Psoas muscle (tissue), 8 donors: ENCODE measurements around the gene SNX32. TPM values are rescaled to one million over a fixed set of nuclear protein-coding genes. Genes with fewer than 3 reads are reported as not detected.

Experiments
- ATAC-seq, 4 donors: fragments of 200-7000 bp; cut with Tn5 transposase; one replicate each; pipeline ENCODE4 v1.9.1; 2020; ENCODE audit warnings: moderate library complexity in 3 of 4, mild to moderate bottlenecking in 2 of 4
- DNase-seq, 2 donors: peaks; one replicate each; pipeline ENCODE4 v3.0.0-alpha.2; 2020
- H3K27ac ChIP-seq: fragments of 200-600 bp; one replicate; pipeline ENCODE4 v1.8.0; 2022
- H3K27me3 ChIP-seq, 3 donors: fragments of 200-600 bp in 1 of 3; one replicate each; pipeline versions ENCODE4 v1.6.1 to v1.8.0; 2013 to 2022; ENCODE audit warnings: low read length in 2 of 3, mild to moderate bottlenecking in 2 of 3, moderate library complexity in 1 of 3; ENCODE audit not compliant: insufficient read depth in 3 of 3
- H3K36me3 ChIP-seq, 2 donors: fragments of 200-600 bp in 1 of 2; one replicate each; pipeline versions ENCODE4 v1.6.1 to v1.8.0; 2013 to 2022; ENCODE audit warnings: low read depth in 1 of 2, mild to moderate bottlenecking in 1 of 2, moderate library complexity in 1 of 2; ENCODE audit not compliant: insufficient read depth in 1 of 2
- H3K4me1 ChIP-seq: fragments of 200-600 bp; one replicate; pipeline ENCODE4 v1.8.0; 2022
- H3K4me3 ChIP-seq: fragments of 200-600 bp; one replicate; pipeline ENCODE4 v1.8.0; 2022; ENCODE audit warnings: mild to moderate bottlenecking
- H3K9me3 ChIP-seq: fragments of 200-600 bp; one replicate; pipeline ENCODE4 v1.8.0; 2022
- CTCF ChIP-seq: fragments of 200-600 bp; IDR thresholded peaks from one replicate; pipeline ENCODE4 v1.8.0; 2022; ENCODE audit warnings: antibody characterized with exemption
- WGBS, 3 donors: extraction: QIAGEN DNeasy Blood & Tissue Kit; methylation state at CpG; one replicate each; pipeline versions ENCODE4 v1.1.6 to v1.1.7; 2013; 5-methylcytosine and 5-hydroxymethylcytosine counted together
- intact Hi-C, 2 donors: fragments of 100-400 bp; cut with DNase I; formaldehyde crosslinking; loops; one replicate each; pipeline versions ENCODE4 v1.11.0 to v1.14.2; 2022
- polyA plus RNA-seq, 3 donors: library from polyadenylated mRNA; stranded (reverse); fragments of 200-250 nt; gene quantifications; one replicate each; pipeline ENCODE4 v1.2.3, GENCODE V29; 2013
- total RNA-seq, 4 donors: library from RNA; stranded (reverse); fragmentation: NEBNext Ultra II Directional in 2 of 4; extraction: Animal tissue kit (Norgen Biotek cat#: 25700) in 2 of 4; gene quantifications; one replicate each; pipeline versions ENCODE4 v1.2.1 to v1.2.4, GENCODE V29; 2021 to 2023
- donor health status: healthy with polysubstance abuse.
- donor health status: DM: no; HTN: no; CAD: no; lungs with moderate emphysema.
- donor health status: Bipolar disorder and iron deficiency.
- donor health status: healthy.
- donor health status: DM: yes; HTN: yes; CAD: no.
- donor health status: DM: no; HTN: no; CAD: no.
- donor health status: DM: no; HTN: no; CAD: no.
- donor health status: DM: yes; HTN: yes; CAD: no.

The SNX32 gene
- total and polyA plus RNA-seq, 7 donors, result 0.05 to 0.20 TPM; not detected in 5

- H3K36me3 ChIP-seq, result peaks cover 7 to 47% of the 10 kb centered on the region in 2 donors
- 1% methylated on average over 10 of the region's 10 CpGs for WGBS, 3 donors
These were observed 24.9 kb downstream of the SNX32 start for GRCh38 chr11:65858681-65859087.

GRCh38 chr11:65859095-65859811, 25.5 kb downstream of the SNX32 start:
- Histone ChIP-seq H3K27ac (peak overlapping the region; percentile 99), H3K9me3 (no peaks in the 10 kb centered on the region), H3K27me3 (no peaks in the 10 kb centered on the region), H3K36me3 (peaks cover 3 to 47% of the 10 kb centered on the region in 2 donors), H3K4me1 (peaks cover 21% of the 10 kb centered on the region), H3K4me3 (peak overlapping the region; percentile 100)
- peak; percentile 99 for DNase-seq
- intact Hi-C loops, result no loop called here
- 0 to 1% (median 0%) methylated on average over 43 to 46 of the region's 46 CpGs for WGBS, 3 donors
- peak; percentile 75 to 81 (median 76) for ATAC-seq
- TF ChIP-seq CTCF, result no peak

More at GRCh38 chr11:65858681-65859087, 24.9 kb downstream of the SNX32 start:
- peaks cover 21% of the 10 kb centered on the region for H3K4me1 ChIP-seq
- ATAC-seq (no peak), DNase-seq (no peak)
- H3K27ac ChIP-seq, result peak overlapping the region; percentile 99
- TF ChIP-seq CTCF, result no peak
- H3K27me3 ChIP-seq, result no peaks in the 10 kb centered on the region
- intact Hi-C loops, result no loop called here
- H3K9me3 ChIP-seq, result no peaks in the 10 kb centered on the region
- H3K4me3 ChIP-seq, result peak overlapping the region; percentile 100

GRCh38 chr11:65859812-65860277, 26.1 kb downstream of the SNX32 start:
- ATAC-seq (peak in 2 of 4 donors; percentile 1 to 13), DNase-seq (peak in 1 of 2 donors; percentile 72)
- Histone ChIP-seq H3K36me3 (peaks cover 0 to 47% of the 10 kb centered on the region in 2 donors), H3K4me3 (peak overlapping the region; percentile 100), H3K4me1 (peaks cover 21% of the 10 kb centered on the region), H3K27me3 (no peaks in the 10 kb centered on the region), H3K27ac (peak overlapping the region; percentile 99), H3K9me3 (no peaks in the 10 kb centered on the region)
- no peak for TF ChIP-seq CTCF
- intact Hi-C loops, result loop anchor here in 1 of 2 donors (2.0 kb wide), 1 partner anchor 27 kb away; no protein-coding TSS in a partner anchor
- 0 to 1% (median 1%) methylated on average over 14 to 16 of the region's 16 CpGs for WGBS, 3 donors

- WGBS, 3 donors, result 0% methylated on average over 65 to 78 of the region's 78 CpGs
- peak within 1 kb of the TSS; percentile 99 for H3K27ac ChIP-seq
- H3K4me3 ChIP-seq, result peak within 1 kb of the TSS; percentile 100
- intact Hi-C loops, result loop anchor here in 1 of 2 donors (2.0 kb wide), 1 partner anchor 26 kb away; no protein-coding TSS in a partner anchor
- no peaks in the 10 kb centered on the region for H3K9me3 ChIP-seq
- peaks cover 0 to 47% of the 10 kb centered on the region in 2 donors for H3K36me3 ChIP-seq
- peaks cover 21% of the 10 kb centered on the region for H3K4me1 ChIP-seq
- DNase-seq (peak; percentile 97 to 98), ATAC-seq (peak; percentile 68 to 82 (median 73))
- peak; percentile 75 for TF ChIP-seq CTCF
- H3K27me3 ChIP-seq, result no peaks in the 10 kb centered on the region
These were observed 26.8 kb downstream of the SNX32 start, which contains the start of gene MUS81 for GRCh38 chr11:65860278-65861164. MUS81 (plus strand) TSS chr11:65860433; CDS start chr11:65860754, 321 bp downstream.
